HG03565 (cell line): ENCODE results near the gene B3GALT5.
"Not testable (repeated sequence)": the region's sequence is repeated elsewhere in the genome, so short reads cannot be mapped to it uniquely, and the experiment has no call there.

Source experiments
- ATAC-seq: cut with Tn5 transposase; IDR thresholded peaks from one replicate; pipeline ENCODE4 v1.9.1; 2021; ENCODE audit warnings: mild to moderate bottlenecking, moderate library complexity; ENCODE audit not compliant: unreplicated experiment

The B3GALT5 gene, protein sequence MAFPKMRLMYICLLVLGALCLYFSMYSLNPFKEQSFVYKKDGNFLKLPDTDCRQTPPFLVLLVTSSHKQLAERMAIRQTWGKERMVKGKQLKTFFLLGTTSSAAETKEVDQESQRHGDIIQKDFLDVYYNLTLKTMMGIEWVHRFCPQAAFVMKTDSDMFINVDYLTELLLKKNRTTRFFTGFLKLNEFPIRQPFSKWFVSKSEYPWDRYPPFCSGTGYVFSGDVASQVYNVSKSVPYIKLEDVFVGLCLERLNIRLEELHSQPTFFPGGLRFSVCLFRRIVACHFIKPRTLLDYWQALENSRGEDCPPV

DNA sequence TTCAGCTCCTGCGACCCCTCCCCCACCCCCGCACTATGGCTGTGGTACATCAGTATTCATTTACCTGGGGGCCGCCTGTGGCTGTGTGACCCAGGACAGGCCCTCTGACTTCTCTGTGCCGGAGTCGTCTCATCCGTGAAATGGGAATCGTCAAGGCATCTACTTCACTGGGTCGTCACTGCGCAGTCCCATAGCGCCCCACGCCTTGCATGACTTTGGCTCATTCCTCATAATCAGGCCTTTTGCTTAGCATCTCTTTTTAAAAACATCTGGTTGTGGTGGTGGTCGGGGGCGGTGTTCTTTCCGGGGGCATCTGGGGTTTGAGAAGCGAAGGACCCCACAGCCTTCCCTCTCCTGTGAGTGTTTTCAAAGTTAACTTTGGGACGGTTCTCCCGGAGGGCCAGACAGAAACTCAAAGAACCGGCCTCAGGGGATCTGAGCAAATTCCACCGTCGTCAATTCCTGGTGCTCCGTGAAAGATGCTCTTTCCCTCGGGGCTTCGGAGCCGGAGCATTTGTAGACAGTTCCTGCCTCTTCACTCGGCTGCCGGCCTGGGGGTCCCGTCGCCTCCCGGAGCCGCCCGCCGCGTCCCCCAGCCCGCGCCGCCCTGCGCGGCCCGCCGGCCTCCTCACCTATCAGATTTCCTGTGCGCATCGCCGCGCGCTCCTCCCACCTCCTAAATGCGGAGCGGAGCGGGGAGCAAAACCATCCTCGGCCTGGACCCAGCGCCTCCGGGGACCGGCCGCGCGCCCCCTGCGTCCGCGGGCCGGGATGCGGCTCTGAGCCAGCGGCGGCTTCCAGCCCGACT lies at the start of gene B3GALT5:
B3GALT5 (plus strand) TSS at position 708 of the 808 bp plus-strand sequence. CDS start 47,620 bp downstream, outside the sequence.
- ATAC-seq = no peak

DNA sequence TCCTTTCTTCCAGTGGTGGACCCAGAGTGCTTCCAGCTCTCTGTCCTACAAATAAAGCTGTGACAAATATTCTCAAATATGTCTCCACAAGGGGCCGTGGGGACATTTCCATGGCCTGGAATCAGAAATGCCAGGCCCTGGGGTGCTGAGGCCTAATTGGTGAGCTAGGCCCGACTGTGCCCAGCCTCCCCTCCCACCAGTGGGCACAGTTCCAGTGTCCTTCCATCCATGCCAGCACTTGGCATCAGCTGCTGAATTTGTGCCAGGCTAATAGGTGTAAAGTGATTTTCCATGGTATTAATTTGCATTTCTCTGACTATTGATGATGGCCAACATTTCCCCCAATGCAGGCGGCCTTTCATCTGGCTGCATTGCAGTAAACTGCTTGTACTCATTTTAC lies 48.5 kb upstream of the B3GALT5 start:
- no peak for ATAC-seq

DNA sequence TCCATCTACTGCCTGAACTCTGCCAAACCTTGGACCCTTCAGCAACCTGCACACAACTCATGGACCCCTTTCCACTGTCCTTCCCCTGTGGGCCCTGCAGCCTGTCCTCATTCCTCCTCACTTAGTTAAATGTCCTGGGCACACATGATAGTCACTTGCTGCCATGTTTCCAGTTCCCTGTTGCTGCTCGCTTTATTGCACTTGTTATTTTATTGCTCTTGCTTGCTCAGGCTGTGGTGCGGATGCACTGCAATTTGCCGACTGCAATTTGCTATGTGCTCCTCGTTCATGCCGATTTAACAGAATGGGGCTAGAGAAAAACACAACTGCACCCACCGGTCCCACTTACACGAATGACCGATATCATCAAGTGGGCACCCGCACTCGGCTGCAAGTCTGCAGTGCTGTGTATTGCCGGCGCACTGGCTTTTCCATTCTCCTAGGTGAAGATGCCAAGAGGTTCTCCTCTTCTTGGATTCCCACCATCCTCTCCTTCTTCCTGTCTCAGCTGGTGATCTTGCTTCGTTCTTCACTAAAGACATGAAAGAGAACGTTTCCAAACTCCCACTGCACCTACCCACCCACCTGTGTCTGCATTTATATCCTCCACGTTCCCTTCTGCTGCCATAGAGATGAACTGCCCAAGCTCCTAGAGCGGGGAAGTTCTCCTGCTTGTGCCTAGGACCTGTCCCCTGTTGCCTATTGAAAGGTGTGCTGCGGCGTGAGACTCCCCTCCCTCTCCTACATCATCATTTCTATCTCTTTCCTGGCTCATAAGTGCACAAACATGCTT lies 45.4 kb upstream of the B3GALT5 start:
- ATAC-seq = no peak

DNA sequence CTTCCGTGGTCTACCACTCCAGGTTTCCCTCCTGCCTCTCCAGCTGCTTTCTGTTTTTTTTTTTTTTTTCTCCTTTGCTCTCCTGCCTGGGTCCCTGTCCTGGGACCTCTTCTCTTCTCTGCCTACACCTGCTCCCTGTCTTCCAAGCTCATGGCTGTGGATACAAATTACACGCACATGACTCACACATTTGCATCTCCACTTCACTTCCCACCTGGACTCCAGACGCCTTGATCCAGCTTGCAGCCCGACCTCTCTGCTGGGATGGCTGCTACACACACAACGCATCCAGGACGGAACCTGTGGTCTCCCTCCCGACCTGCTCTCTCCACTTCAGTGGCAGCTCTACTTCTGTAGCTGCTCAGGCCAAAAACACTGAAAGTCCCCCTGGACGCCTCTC lies 44.4 kb upstream of the B3GALT5 start:
- no peak for ATAC-seq

DNA sequence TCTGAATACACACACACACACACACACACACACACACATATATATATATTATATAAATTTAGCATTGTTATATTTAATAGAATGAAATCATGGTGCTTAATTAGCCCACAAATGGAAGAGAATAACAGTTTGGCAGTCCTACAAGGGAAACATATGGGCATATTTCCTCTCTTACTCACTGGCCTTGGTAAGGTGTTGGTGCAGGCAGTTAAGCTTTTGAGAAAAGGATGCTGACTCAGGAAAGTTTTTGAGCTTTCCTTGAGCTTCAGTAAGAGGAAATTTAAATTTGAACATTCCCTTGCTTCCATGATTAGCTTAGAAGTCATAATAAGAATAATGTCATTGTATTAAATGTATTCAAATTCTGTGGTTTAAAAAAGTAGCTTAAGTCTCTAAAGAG lies 37.0 kb upstream of the B3GALT5 start:
- no peak for ATAC-seq

DNA sequence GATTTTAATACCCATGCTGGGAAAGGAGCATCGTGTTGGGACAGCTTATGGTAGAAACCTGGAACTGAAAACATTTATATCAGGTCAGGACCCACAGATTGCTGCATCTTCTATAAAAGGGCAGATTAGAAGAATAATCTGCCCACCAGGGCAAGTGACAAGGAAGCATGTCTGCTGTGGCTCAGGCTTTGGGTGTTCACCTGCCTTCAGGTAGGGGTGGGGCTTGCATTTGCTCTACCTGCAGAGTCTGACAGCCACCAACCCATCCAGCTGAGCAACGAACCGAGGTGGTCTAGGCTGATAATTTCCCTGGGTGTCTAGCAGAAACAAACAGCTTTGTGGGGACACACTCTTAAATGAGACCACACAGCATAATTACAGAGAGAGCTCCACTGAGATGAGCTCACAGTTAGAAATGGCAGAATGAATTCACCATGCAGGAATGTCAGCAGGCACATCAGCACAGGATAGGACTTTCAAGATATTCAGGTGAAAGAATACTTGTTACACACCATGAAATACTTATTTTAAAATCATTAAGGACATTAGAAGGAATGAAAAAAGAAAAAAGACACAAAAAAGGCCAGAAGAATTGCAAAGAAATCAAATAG lies 36.1 kb upstream of the B3GALT5 start:
- no peak for ATAC-seq

DNA sequence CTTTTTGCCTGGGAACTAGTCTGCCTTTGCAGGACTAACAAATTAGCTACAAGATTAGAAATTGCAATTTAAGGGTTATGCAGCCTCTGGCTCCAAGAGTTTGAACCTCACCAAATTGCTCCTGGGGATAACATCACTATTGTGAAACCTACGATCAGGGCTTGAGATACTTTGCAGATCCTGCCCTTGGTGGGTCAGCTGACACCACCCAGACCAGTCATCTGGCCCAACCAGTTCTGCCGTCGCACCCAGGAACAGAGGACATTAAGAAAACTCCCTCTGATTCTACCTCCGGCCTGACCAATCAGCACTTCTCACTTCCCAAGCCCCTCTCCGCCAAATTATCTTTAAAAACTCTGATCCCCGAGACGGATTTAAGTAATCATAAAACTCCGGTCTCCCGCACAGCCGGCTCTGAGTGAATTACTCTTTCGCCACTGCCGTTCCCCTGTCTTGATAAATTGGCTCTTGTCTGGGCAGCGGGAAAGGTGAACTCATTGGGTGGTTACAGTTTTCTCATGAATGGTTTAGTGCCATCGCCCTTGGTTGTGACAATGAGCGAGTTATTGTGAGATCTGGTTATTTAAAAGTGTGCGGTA lies 32.9 kb upstream of the B3GALT5 start:
- ATAC-seq = no peak

DNA sequence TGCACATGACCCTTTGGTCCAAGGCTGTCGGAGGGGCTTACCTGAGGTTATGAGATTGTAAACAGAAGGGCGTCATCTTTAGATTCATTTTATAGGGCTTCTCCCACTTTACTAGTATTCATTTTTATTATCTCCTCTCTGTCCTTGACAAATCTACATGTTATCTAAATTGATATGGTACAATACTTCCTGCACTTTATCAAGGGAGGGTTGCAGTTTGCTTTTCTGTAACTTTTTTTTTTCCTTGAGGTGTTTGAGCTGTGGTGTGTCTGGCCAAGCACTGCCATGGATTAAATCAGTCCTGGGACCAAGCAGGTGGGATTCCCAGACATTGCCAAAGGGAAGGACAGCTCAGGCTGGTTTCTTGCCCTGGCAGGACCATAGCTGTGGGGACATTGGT lies 32.0 kb upstream of the B3GALT5 start:
- ATAC-seq = no peak

DNA sequence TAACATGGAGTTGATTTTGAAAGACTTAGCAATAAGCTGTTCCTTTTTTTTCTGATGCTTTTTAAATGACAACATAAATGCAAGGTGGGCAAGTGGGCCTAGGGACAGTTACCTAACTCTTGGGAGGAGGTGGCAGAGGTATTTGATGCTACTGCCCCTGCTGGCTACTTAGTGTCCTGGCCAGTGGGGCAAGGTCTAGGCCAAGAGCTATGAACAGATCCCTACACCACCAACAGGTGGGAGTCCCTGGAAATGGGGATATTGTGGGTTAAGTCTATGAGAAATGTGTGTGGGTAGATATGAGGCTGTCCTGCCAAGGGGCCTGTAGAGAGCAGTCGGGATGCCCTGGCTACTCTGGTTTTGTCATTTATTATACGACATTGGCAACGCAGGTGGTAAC lies 31.3 kb upstream of the B3GALT5 start:
- no peak for ATAC-seq

DNA sequence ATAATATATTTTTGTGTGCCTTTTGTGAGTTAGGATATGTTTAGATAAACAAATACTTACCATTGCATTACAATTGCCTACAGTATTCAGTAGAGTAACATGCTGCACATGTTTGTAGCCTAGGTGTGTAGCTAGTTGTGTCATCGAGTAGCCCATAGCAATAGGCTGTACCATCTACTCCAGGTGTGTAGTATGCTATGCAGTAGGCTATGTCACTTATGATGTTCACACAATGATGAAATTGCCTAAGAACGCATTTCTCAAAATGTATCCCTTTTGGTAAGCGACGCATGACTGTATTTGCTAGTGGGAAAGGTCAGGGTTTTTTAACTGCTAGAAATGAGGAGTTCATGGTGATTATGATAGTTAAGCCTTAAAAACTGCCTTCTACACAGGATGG lies 30.0 kb upstream of the B3GALT5 start:
- ATAC-seq = no peak

DNA sequence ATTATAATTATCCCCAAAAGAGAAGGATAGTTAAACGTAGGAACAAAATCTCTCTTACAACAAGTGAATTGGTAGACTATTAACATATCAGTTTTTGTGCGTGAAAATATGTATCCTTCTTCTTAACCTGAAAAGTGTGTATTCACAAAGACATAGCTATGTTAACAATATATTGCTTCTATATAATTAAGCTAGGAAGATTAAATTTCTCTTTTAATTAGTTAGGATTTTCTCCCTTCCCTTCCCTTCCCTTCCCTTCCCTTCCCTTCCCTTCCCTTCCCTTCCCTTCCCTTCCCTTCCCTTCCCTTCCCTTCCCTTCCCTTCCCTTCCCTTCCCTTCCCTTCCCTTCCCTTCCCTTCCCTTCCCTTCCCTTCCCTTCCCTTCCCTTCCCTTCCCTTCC lies 29.2 kb upstream of the B3GALT5 start:
- ATAC-seq = not testable (repeated sequence)

DNA sequence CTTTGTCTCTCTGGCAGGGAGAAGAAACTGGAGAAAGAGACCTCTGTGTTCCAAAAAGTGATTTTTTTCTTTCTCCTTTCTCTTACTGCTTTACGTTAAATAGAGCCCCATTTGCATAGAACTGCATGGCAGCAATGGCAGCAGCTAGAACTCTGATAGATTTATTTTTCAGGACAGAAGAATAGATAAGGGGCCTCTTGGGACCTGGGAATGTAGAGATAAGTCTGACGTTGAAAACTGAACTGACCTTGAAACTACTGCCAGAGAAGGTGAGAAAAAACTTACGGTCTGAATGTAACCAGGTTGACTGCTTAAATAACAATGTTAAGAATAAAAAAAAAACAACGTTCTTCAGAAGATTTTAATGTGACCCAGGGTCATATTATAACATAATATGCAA lies 25.4 kb upstream of the B3GALT5 start:
- ATAC-seq = no peak

DNA sequence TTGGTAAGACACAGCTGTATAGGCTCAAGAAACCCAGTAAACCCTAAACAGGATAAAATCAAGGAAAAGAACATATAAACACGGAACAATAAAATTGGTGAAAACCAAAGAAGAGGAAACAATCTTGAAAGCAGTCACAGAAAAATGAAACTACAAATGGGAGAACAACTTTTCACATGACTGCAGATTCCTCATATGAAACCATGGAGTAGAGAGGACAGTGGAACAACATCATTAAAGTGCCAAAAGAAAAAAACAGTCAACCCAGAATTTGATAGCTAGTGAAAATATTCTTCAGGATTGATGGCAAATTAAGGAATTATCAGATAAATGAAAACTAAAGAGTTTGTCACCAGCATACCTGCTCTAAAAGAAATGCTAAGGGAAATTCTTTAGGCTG lies 23.9 kb upstream of the B3GALT5 start:
- no peak for ATAC-seq

DNA sequence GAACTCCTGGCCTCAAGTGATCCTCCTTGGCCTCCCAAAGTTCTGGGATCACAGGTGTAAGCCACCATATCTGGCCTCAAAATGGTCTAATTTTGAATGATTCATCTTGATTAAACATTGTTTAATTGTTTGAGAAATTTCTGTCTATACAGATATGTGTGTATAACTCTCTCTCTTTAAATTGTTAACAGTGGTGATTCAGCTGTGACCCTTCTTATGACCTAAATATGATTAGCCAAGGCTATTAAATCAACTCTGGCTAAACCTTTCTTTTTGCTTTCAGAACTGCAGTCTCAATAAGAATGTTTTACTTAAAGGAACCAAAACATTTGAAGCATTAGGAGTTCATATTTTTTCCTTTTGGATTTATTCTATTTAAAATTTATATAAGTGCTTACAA lies 19.2 kb upstream of the B3GALT5 start:
- ATAC-seq = no peak

DNA sequence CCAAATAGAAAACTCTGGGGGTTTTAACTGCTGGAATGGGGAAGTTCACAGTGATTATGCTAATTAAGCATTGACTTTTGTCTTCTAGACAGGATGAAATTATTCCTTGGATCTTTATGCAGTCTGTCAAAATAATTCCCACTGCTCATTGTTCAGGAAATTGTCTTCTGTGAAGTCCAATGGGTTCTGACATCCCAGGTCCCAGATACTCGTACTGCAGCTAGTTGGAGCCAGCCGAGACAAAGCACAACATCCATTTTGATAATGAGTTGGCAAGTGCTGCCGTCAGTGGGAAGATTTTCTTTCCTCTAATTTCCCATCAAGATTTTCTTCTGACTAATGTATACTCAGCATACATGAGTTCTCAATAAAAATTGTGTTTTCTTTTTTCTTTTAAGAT lies 17.3 kb upstream of the B3GALT5 start:
- ATAC-seq = no peak

DNA sequence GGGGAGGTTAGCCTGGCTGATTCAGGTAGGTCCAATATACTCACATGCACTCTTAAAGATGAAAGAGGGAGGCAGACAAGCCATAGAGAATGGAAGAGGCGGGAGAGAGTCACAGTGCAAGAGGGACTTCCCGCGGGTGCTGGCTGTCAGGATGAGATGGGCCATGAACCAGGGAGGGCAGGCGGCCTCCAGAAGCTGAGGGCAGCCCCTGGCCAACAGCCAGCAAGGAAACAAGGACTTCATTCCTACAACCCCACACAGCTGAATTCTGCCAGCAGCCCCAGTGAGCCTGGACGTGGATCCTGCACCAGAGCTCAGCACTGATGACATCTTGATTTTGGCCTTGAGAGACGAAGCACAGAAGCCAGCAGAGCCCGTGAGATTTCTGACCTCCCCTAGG lies 15.1 kb upstream of the B3GALT5 start:
- no peak for ATAC-seq

DNA sequence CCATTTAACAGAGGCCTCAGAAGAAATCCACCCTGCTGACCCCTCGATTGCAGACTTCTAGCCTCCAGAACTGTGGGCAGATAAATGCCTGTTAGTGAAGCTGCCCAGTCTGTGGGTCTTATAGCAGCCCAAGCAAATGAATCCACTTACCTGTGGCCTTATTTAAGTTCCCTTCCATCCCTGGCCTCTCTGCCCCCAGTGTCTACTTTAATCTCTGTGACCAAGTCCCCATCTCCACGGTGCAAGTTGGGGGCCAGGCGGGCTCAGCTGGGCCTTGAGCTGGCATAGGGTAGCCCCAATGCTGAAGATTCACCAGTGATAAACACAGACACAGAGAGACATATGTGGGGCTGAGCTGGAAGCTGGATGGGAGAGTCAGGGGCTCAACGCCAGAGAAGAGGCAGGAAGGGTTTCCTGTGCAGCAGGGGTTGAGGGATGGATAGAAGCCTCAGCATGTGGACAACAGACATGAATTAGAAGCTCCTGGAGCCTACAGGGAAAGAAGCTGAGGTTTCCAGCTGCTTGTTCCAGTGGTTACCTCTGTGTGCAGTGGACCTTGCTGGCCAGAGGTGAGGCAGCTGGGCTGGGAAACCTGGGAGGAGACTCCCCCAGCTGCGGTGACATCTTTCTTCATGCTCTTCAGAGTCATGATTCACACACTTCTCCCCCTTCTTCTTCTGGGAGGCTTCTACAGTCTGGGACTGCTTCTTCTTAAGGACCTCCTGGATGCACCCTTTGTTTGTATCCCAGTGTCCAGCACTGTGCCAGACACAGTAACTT lies 13.4 kb upstream of the B3GALT5 start:
- ATAC-seq = no peak

DNA sequence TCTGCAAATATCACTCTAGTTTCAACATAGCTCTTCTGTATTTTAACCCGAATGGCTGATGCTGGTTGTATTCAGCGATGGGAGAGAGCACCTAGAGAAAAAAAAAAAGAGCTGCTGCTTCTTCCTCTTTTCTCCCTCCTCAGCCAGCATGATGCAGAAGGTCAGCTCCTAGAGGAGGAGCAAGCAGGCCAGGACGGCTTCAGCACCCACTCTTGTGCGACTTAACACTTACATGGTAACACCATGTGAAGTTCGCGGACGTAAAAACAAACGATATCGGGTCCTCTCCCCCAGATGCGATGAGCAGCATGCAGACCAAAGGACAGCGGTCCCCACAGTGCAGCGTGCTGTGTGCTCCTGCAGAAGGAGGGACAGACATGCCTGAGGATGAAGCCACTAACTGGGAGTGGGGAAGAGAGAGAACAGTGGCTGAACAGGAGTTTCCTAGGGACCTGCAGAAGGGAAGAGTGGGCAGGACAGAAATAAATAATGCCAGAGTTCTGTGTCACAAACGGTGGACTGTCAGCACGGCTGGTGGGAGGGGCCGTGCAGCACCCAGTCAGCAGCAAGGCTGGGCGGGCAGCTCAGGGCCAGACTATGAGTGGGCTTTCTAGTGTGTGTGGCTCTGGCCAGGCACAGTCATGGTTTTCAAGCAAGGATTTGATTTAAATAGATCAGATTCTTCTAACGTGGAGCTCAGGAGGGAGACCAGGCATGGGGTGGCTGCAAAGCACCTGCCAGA lies 11.4 kb upstream of the B3GALT5 start:
- no peak for ATAC-seq

DNA sequence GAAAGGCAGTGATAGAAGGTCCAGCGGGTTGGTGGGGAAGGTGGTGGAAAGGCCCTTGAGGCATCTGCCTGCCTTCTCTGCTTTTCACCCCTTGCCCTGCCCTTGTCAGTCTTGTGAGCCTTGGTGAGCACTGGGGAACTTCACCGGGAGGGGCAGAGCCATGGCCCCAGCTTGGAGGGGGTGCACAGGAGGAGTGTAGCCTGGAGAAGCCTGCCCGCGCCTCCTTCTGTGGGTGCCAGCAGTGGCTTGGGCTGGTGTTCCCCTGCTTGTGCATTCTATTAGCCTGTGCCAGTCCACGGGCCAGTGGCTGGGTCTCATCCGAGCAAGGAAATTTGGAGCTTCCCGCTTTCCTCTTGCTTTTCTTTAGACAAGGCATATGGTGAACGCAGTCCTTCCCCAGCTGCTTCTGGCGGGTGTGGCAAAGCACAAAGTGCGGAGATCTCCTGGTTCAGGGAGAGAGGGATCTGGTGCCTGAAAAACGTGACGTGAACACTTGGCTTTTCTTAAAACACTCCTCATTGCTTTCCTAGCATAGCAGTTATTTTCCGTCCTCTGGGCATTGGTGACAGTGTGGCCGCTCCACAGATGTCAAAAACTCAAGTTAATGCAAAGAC lies 10.6 kb upstream of the B3GALT5 start:
- no peak for ATAC-seq
